ENCODE data around the gene SOX5.

The SOX5 gene

DNA sequence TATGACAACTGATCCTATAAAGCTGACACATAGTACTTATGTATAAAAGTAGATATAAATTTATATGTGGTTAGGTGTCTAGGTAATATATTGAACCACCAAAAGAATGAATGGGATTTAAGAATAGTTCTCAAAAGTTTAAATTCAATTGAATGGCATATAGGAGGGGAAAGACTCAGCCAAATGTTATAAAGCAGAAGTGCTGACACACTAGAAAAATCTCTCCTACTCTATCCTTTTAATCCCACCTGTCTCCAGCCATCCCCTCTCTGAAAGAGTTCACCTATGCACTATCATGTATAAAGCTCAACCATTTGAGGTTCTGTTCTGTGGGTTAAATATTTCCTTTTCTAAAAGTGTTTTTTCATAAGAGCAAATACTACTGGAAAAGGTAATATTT lies 400.7 kb downstream of the SOX5 start:
- Mint-ChIP-seq H3K27ac (no peak overlapping the region), H3K27me3 (ENCODE audit: low read depth) (no peaks in the 10 kb centered on the region), H3K9me3 (no peaks in the 10 kb centered on the region), H3K4me1 (no peaks in the 10 kb centered on the region), H3K4me3 (no peak overlapping the region), H3K36me3 (ENCODE audit: low read depth) (peaks cover 21% of the 10 kb centered on the region)
- TF ChIP-seq, protein P1, sequence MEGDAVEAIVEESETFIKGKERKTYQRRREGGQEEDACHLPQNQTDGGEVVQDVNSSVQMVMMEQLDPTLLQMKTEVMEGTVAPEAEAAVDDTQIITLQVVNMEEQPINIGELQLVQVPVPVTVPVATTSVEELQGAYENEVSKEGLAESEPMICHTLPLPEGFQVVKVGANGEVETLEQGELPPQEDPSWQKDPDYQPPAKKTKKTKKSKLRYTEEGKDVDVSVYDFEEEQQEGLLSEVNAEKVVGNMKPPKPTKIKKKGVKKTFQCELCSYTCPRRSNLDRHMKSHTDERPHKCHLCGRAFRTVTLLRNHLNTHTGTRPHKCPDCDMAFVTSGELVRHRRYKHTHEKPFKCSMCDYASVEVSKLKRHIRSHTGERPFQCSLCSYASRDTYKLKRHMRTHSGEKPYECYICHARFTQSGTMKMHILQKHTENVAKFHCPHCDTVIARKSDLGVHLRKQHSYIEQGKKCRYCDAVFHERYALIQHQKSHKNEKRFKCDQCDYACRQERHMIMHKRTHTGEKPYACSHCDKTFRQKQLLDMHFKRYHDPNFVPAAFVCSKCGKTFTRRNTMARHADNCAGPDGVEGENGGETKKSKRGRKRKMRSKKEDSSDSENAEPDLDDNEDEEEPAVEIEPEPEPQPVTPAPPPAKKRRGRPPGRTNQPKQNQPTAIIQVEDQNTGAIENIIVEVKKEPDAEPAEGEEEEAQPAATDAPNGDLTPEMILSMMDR (IDR thresholded peaks at IDR 0.05; ENCODE audit: unreplicated experiment in 3 of 3) = no peak

DNA sequence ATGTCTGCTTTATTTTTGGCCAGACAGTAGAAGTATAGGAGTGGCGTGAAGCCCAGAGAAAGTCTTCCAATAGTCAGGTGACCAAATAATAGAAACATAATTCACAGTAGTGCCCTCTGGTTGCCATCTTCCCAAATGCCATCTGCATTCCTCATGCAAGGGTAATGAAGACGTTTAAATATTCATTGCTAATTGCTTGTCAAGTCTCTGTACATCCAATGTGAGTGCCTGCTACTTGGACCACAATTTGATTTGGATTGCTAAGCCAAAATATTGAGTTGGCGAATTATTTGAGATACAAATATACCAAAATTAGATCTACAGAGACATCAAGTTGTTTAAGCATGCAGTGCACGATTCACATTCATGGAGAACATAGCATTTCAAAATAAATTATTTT lies 402.7 kb downstream of the SOX5 start:
- Mint-ChIP-seq H3K4me3 (no peak overlapping the region), H3K27ac (no peak overlapping the region), H3K4me1 (no peaks in the 10 kb centered on the region), H3K9me3 (no peaks in the 10 kb centered on the region), H3K27me3 (ENCODE audit: low read depth) (no peaks in the 10 kb centered on the region), H3K36me3 (ENCODE audit: low read depth) (peaks cover 36% of the 10 kb centered on the region)
- TF ChIP-seq, protein P1 (IDR thresholded peaks at IDR 0.05; ENCODE audit: unreplicated experiment in 3 of 3) = no peak

DNA sequence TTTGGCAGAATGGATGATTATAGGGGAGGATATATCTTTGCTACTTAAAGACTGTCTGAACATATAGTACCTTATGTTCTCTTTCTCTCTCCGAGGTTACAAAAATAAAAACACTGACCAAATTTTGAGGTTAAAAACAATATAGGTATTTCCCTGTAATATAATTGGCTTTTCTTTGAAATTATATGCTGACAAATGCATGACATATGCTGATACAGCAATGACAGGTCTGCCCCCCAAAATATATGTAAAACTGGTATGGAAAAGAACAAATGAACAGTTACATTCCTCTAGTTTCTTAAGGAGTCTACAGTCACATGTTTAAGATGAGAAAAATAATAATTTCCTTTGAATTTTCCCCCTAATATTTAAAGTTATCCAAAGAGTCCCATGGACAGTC lies 405.7 kb downstream of the SOX5 start:
- TF ChIP-seq, protein P1 (IDR thresholded peaks at IDR 0.05; ENCODE audit: unreplicated experiment in 3 of 3) = no peak
- Mint-ChIP-seq H3K36me3 (ENCODE audit: low read depth) (peaks cover 43% of the 10 kb centered on the region), H3K9me3 (no peaks in the 10 kb centered on the region), H3K27me3 (ENCODE audit: low read depth) (no peaks in the 10 kb centered on the region), H3K4me3 (no peak overlapping the region), H3K4me1 (peaks cover 4% of the 10 kb centered on the region), H3K27ac (no peak overlapping the region)

DNA sequence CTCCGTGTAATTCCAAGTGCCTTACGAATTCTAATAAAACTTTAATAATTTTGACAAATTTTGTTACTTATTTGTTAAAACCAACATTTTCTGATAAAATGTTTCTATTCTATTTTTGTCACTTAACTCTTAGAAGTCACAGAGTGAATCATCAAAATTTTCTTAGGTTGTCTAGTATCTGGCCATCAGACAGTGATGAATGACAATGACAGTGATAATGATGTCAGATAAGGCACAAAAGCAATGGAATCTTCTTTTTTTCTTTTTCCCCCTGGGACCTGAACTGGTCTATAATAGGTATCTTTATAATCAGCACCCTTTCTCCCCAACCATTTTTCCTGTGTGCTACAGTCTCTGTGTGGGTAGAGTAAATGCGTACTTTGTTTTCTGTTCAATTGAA lies 407.3 kb downstream of the SOX5 start:
- H3K4me3 Mint-ChIP-seq = no peak overlapping the region
- TF ChIP-seq, protein P1 (IDR thresholded peaks at IDR 0.05; ENCODE audit: unreplicated experiment in 3 of 3) = no peak
- H3K27ac Mint-ChIP-seq = no peak overlapping the region
- no peaks in the 10 kb centered on the region for H3K27me3 Mint-ChIP-seq (ENCODE audit: low read depth)
- peaks cover 4% of the 10 kb centered on the region for H3K4me1 Mint-ChIP-seq
- no peaks in the 10 kb centered on the region for H3K9me3 Mint-ChIP-seq
- H3K36me3 Mint-ChIP-seq (ENCODE audit: low read depth) = peaks cover 53% of the 10 kb centered on the region

DNA sequence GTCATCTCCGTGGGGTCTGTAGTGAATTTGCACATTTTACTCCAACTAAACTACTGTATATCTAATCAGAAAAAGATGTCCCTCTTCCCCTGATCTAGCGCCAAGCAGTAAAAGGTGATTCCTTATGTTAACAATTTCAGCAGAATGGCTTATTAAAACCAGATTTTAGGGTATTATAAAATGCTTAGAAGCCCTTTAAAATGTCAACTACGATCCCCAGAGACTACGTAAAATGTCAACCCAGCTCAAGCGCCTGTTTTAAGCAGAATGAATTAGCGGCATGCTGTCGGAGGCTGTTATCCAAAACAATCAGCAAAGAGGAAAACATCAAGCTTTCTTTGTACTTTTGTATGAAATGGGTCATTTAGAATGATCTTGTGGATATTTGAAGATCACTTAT lies 408.9 kb downstream of the SOX5 start:
- Mint-ChIP-seq H3K27me3 (ENCODE audit: low read depth) (no peaks in the 10 kb centered on the region), H3K4me1 (peaks cover 9% of the 10 kb centered on the region), H3K9me3 (no peaks in the 10 kb centered on the region), H3K36me3 (ENCODE audit: low read depth) (peaks cover 52% of the 10 kb centered on the region), H3K4me3 (no peak overlapping the region), H3K27ac (peak overlapping the region in 1 of 3 experiments; percentile 2)
- TF ChIP-seq, protein P1 (IDR thresholded peaks at IDR 0.05; ENCODE audit: unreplicated experiment in 3 of 3) = no peak

DNA sequence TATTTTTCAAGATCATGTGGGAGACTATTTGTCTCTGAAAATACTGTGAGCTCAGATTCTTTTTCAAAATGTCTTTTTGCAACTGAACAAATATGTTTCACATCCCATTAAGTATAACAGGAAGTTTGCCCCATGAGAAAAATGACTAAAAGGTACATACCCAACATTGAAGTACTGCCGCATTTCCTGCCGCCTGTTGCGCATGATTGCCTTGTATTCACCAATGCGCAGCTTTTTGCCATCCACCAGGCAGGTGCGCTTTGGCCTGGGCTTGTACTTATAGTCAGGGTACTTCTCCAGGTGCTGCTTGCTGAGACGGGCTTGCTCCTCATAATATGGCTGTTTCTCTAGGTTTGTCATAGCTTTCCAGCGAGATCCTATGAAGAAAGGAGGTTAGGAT lies 413.2 kb downstream of the SOX5 start:
- Mint-ChIP-seq H3K4me1 (peaks cover 9% of the 10 kb centered on the region), H3K27ac (no peak overlapping the region), H3K9me3 (no peaks in the 10 kb centered on the region), H3K27me3 (ENCODE audit: low read depth) (no peaks in the 10 kb centered on the region), H3K36me3 (ENCODE audit: low read depth) (peaks cover 52% of the 10 kb centered on the region), H3K4me3 (no peak overlapping the region)
- TF ChIP-seq, protein P1 (IDR thresholded peaks at IDR 0.05; ENCODE audit: unreplicated experiment in 3 of 3) = no peak
